Measurements from ENCODE around the gene DPYSL4. TPM values are rescaled to one million over a fixed set of nuclear protein-coding genes. Genes with fewer than 3 reads are reported as not detected.

The DPYSL4 gene
- total and polyA plus RNA-seq, 2 of the 13 experiments (the other 11 are each of a cell fraction or from before 2014, with no cell fraction given), result 0.84 to 1.2 TPM

DNA sequence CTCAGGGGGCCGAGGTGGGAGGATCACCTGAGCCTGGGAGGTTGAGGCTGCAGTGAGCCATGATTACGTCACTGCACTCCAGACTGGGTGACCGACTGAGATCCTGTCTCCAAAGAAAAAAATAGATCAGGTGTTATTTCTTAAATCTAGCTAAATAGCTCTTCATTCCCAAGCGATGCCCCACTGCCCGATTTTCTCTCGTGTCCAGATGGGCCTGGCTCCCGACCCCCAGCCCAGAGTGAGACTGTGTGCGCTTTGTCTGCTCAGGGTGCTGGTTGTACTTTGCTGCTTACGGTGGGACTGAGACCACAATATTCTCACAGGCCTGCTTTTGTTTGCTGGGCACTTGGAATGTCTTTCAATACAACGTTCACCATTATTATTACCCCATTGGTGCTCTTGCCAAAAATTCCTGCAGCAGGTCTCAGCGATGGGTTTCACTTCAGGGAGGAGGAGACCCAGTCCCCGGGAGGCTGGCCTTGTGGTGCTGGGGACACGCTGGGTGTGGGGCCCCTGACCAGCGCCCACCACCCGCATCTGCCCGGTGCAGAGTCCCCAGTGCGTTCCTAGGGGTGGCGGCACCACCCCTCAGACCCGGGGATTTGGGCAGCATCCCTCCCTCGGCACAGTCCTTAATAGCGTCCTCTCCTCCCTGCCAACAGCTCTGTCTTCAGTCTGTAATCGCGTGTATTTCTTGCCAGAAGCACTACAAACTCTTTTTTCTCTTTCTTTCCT lies 20.4 kb upstream of the DPYSL4 start:
- no TSS peak for BruUV-seq (replicated peaks)

DNA sequence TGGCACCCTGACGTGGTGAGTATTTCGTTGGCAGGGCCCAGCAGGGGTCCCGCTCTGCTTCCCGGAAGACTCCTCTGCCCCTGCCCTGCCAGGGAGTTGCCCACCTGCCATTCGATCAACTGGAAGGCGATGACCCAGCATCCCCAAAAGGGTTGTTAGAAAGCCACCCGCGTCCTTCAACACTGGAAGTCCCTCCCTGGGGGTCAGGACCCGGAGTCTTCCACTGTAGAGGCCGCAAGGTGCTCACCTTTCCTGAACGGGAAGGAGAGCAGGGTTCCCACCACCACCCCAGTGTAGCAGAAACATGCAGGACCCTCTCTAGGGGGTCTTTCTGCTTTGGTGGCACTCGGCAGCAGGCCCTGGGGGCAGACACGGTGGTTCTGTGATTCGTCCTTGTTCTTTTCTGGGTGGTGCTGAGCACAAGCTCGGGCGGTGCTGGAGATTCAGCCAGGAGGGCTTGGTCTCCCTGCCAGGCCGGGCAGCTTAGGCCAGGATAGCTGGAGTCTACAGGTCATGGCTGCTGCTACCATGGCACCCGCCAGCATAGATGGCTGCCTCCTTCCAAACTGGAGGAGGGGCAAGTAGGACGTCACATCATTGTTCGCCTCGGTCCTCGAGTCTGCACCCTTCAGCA lies 19.6 kb upstream of the DPYSL4 start:
- DNase-seq (ENCODE audit: low spot score) (no peak), ATAC-seq (no peak), FAIRE-seq (no peak)
- no peak overlapping the region for H3K9ac ChIP-seq (ENCODE audit: insufficient read depth, low read depth, low read length)
- peaks cover 11% of the 10 kb centered on the region for H3K4me1 ChIP-seq (ENCODE audit: insufficient read depth, low read length)
- H3K36me3 ChIP-seq (replicated peaks in 1 of 2; ENCODE audit: control insufficient read depth in 1 of 2, insufficient read depth in 2 of 2, low read length in 2 of 2), result no peaks in the 10 kb centered on the region
- H3K27ac ChIP-seq (ENCODE audit: extremely low read length, insufficient read depth, low read length), result no peak overlapping the region
- in situ Hi-C loops (cut with HindIII; ENCODE audit: extremely low pct_ligation_motif_present, low pct_unique_long_range_greater_than_20kb) (no loop called here), intact Hi-C loops (cut with micrococcal nuclease; ENCODE audit: unreplicated experiment) (no loop called here)
- H3K4me2 ChIP-seq (ENCODE audit: low read depth, low read length), result no peak overlapping the region
- H3K27me3 ChIP-seq (ENCODE audit: control insufficient read depth in 1 of 2, insufficient read depth in 2 of 2, low read length in 2 of 2), result peaks cover 3 to 44% of the 10 kb centered on the region in 2 experiments; a peak in 4 of 5 replicates
- no peaks in the 10 kb centered on the region for H3K9me3 ChIP-seq (ENCODE audit: low read length)
- POLR2A ChIA-PET, result no interaction called here
- no peaks in the 10 kb centered on the region for H4K20me1 ChIP-seq (ENCODE audit: insufficient read depth, low read length)
- TF ChIP-seq ZNF180 (CRISPR knock-in tag; IDR thresholded peaks at IDR 0.05; ENCODE audit: borderline replicate concordance, low read depth) (no peak), RARG (CRISPR knock-in tag; IDR thresholded peaks at IDR 0.05; ENCODE audit: low read depth) (no peak), NKX3-1 (CRISPR knock-in tag; IDR thresholded peaks at IDR 0.05) (no peak), ZNF282 (IDR thresholded peaks at IDR 0.05; ENCODE audit: partially characterized antibody) (no peak), ZNF703 (CRISPR knock-in tag; IDR thresholded peaks at IDR 0.05; ENCODE audit: borderline replicate concordance) (no peak)
- TF ChIP-seq, protein P1, sequence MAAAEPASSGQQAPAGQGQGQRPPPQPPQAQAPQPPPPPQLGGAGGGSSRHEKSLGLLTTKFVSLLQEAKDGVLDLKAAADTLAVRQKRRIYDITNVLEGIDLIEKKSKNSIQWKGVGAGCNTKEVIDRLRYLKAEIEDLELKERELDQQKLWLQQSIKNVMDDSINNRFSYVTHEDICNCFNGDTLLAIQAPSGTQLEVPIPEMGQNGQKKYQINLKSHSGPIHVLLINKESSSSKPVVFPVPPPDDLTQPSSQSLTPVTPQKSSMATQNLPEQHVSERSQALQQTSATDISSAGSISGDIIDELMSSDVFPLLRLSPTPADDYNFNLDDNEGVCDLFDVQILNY (CRISPR knock-in tag; conservative IDR thresholded peaks at IDR 0.05), result no peak
- BruUV-seq (replicated peaks), result no TSS peak
- H2AFZ ChIP-seq (ENCODE audit: low read length), result no peak overlapping the region
- 51% methylated on average over 18 of the region's 22 CpGs for WGBS (ENCODE audit: low lambda C conversion rate)
- no peaks in the 10 kb centered on the region for H3K79me2 ChIP-seq (ENCODE audit: insufficient read depth, low read length)
- CTCF ChIA-PET (ENCODE audit: low intra/inter-chr PET ratio, low total read pairs), result no interaction called here
- no peak overlapping the region for H3K4me3 ChIP-seq (replicated peaks in 1 of 3; ENCODE audit: insufficient read depth in 1 of 3, low read depth in 2 of 3, low read length in 3 of 3)

More for the DNA sequence above, 20.4 kb upstream of the DPYSL4 start:
- no peak for DNase-seq (ENCODE audit: low spot score)
- Histone ChIP-seq H3K27ac (ENCODE audit: extremely low read length, insufficient read depth, low read length) (no peak overlapping the region), H3K4me3 (replicated peaks in 1 of 3; ENCODE audit: insufficient read depth in 1 of 3, low read depth in 2 of 3, low read length in 3 of 3) (no peak overlapping the region), H3K9ac (ENCODE audit: insufficient read depth, low read depth, low read length) (no peak overlapping the region), H4K20me1 (ENCODE audit: insufficient read depth, low read length) (no peaks in the 10 kb centered on the region), H2AFZ (ENCODE audit: low read length) (no peak overlapping the region), H3K79me2 (ENCODE audit: insufficient read depth, low read length) (no peaks in the 10 kb centered on the region), H3K4me2 (ENCODE audit: low read depth, low read length) (no peak overlapping the region), H3K27me3 (ENCODE audit: control insufficient read depth in 1 of 2, insufficient read depth in 2 of 2, low read length in 2 of 2) (peaks cover 3 to 42% of the 10 kb centered on the region in 2 experiments; a peak in 4 of 5 replicates), H3K4me1 (ENCODE audit: insufficient read depth, low read length) (peaks cover 11% of the 10 kb centered on the region), H3K36me3 (replicated peaks in 1 of 2; ENCODE audit: control insufficient read depth in 1 of 2, insufficient read depth in 2 of 2, low read length in 2 of 2) (no peaks in the 10 kb centered on the region), H3K9me3 (ENCODE audit: low read length) (no peaks in the 10 kb centered on the region)
- CTCF ChIA-PET (ENCODE audit: low intra/inter-chr PET ratio, low total read pairs), result no interaction called here
- in situ Hi-C loops (cut with HindIII; ENCODE audit: extremely low pct_ligation_motif_present, low pct_unique_long_range_greater_than_20kb) (no loop called here), intact Hi-C loops (cut with micrococcal nuclease; ENCODE audit: unreplicated experiment) (no loop called here)
- 39% methylated on average over 16 of the region's 23 CpGs for WGBS (ENCODE audit: low lambda C conversion rate)
- POLR2A ChIA-PET, result no interaction called here
- no peak for TF ChIP-seq RFX3 (CRISPR knock-in tag; IDR thresholded peaks at IDR 0.05)
- peak; percentile 40; the same call in 1 of the 2 replicates for TF ChIP-seq CREB1 (IDR thresholded peaks at IDR 0.05)
- no peak for TF ChIP-seq CREB1 (CRISPR knock-in tag; IDR thresholded peaks at IDR 0.05)
- no peak for ATAC-seq
- no peak for FAIRE-seq
